ENCODE measurements around the gene TCP11.
A peak's percentile ranks its signal among the peaks of the same experiment; 100 is the strongest.

Gene TCP11

GRCh38 chr6:35142588-35143569, 1.7 kb upstream of the TCP11 start:
- no peaks in the 10 kb centered on the region for H3K9me3 ChIP-seq (ENCODE audit: insufficient read depth, low read depth, low read length)
- H3K36me3 ChIP-seq (ENCODE audit: insufficient read depth, low read length) = no peaks in the 10 kb centered on the region
- peaks cover 7% of the 10 kb centered on the region for H3K4me1 ChIP-seq (ENCODE audit: insufficient read depth, low read length, poor library complexity, severe bottlenecking)
- H3K9me2 ChIP-seq (replicated peaks; ENCODE audit: low read depth, low read length) = no peaks in the 10 kb centered on the region
- H3K4me2 ChIP-seq (ENCODE audit: low read depth, low read length, poor library complexity, severe bottlenecking) = no peak overlapping the region
- no peak overlapping the region for H3K4me3 ChIP-seq (ENCODE audit: low read length, poor library complexity, severe bottlenecking)
- H3K27me3 ChIP-seq (ENCODE audit: insufficient read depth, low read length, poor library complexity, severe bottlenecking) = no peaks in the 10 kb centered on the region
- no peaks in the 10 kb centered on the region for H3K79me2 ChIP-seq (ENCODE audit: insufficient read depth, low read length)
- no peak overlapping the region for H2AFZ ChIP-seq (ENCODE audit: low read length)
- H4K20me1 ChIP-seq (ENCODE audit: insufficient read depth, low read length, poor library complexity, severe bottlenecking) = no peaks in the 10 kb centered on the region
- no peak overlapping the region for H3K9ac ChIP-seq (ENCODE audit: low read depth, low read length, poor library complexity, severe bottlenecking)
- TF ChIP-seq CTCF (conservative IDR thresholded peaks at IDR 0.05; ENCODE audit: low read length) = no peak
- no peak for TF ChIP-seq EZH2phosphoT487 (IDR thresholded peaks at IDR 0.05; ENCODE audit: borderline replicate concordance)
- no peaks in the 10 kb centered on the region for H3F3A ChIP-seq (ENCODE audit: low read depth)

- no peaks in the 10 kb centered on the region for H3K9me3 ChIP-seq (ENCODE audit: insufficient read depth, low read depth, low read length)
- no peak for TF ChIP-seq EZH2phosphoT487 (IDR thresholded peaks at IDR 0.05; ENCODE audit: borderline replicate concordance)
- no peak for TF ChIP-seq CTCF (conservative IDR thresholded peaks at IDR 0.05; ENCODE audit: low read length)
- H4K20me1 ChIP-seq (ENCODE audit: insufficient read depth, low read length, poor library complexity, severe bottlenecking) = no peaks in the 10 kb centered on the region
- peaks cover 3% of the 10 kb centered on the region for H3K4me1 ChIP-seq (ENCODE audit: insufficient read depth, low read length, poor library complexity, severe bottlenecking)
- H3K4me3 ChIP-seq (ENCODE audit: low read length, poor library complexity, severe bottlenecking) = no peak overlapping the region
- H3K27me3 ChIP-seq (ENCODE audit: insufficient read depth, low read length, poor library complexity, severe bottlenecking) = no peaks in the 10 kb centered on the region
- H3K36me3 ChIP-seq (ENCODE audit: insufficient read depth, low read length) = no peaks in the 10 kb centered on the region
- no peaks in the 10 kb centered on the region for H3K9me2 ChIP-seq (replicated peaks; ENCODE audit: low read depth, low read length)
- no peaks in the 10 kb centered on the region for H3K79me2 ChIP-seq (ENCODE audit: insufficient read depth, low read length)
- H2AFZ ChIP-seq (ENCODE audit: low read length) = no peak overlapping the region
- no peaks in the 10 kb centered on the region for H3F3A ChIP-seq (ENCODE audit: low read depth)
- no peak overlapping the region for H3K9ac ChIP-seq (ENCODE audit: low read depth, low read length, poor library complexity, severe bottlenecking)
- no peak overlapping the region for H3K4me2 ChIP-seq (ENCODE audit: low read depth, low read length, poor library complexity, severe bottlenecking)
Measured at GRCh38 chr6:35140639-35141006, 516 bp downstream of the TCP11 start.

GRCh38 chr6:35139924-35140638, 1.1 kb downstream of the TCP11 start:
- Histone ChIP-seq H3K4me3 (ENCODE audit: low read length, poor library complexity, severe bottlenecking) (no peak overlapping the region), H3K9ac (ENCODE audit: low read depth, low read length, poor library complexity, severe bottlenecking) (no peak overlapping the region), H3K9me2 (replicated peaks; ENCODE audit: low read depth, low read length) (no peaks in the 10 kb centered on the region), H3K27me3 (ENCODE audit: insufficient read depth, low read length, poor library complexity, severe bottlenecking) (no peaks in the 10 kb centered on the region), H3K4me1 (ENCODE audit: insufficient read depth, low read length, poor library complexity, severe bottlenecking) (peaks cover 3% of the 10 kb centered on the region), H3F3A (ENCODE audit: low read depth) (no peaks in the 10 kb centered on the region), H2AFZ (ENCODE audit: low read length) (peak overlapping the region; percentile 50; the same call in 1 of the 2 replicates), H3K4me2 (ENCODE audit: low read depth, low read length, poor library complexity, severe bottlenecking) (no peak overlapping the region), H3K9me3 (ENCODE audit: insufficient read depth, low read depth, low read length) (no peaks in the 10 kb centered on the region), H4K20me1 (ENCODE audit: insufficient read depth, low read length, poor library complexity, severe bottlenecking) (no peaks in the 10 kb centered on the region), H3K79me2 (ENCODE audit: insufficient read depth, low read length) (no peaks in the 10 kb centered on the region), H3K36me3 (ENCODE audit: insufficient read depth, low read length) (no peaks in the 10 kb centered on the region)
- TF ChIP-seq CTCF (conservative IDR thresholded peaks at IDR 0.05; ENCODE audit: low read length) (peak; percentile 90), EZH2phosphoT487 (IDR thresholded peaks at IDR 0.05; ENCODE audit: borderline replicate concordance) (no peak)
